ENCODE data around the gene SLC13A5. TPM values are rescaled to one million over a fixed set of nuclear protein-coding genes. Genes with fewer than 3 reads are reported as not detected.

Gene SLC13A5
- total RNA-seq, 1 experiment from 2014 or later = 0.07 TPM

DNA sequence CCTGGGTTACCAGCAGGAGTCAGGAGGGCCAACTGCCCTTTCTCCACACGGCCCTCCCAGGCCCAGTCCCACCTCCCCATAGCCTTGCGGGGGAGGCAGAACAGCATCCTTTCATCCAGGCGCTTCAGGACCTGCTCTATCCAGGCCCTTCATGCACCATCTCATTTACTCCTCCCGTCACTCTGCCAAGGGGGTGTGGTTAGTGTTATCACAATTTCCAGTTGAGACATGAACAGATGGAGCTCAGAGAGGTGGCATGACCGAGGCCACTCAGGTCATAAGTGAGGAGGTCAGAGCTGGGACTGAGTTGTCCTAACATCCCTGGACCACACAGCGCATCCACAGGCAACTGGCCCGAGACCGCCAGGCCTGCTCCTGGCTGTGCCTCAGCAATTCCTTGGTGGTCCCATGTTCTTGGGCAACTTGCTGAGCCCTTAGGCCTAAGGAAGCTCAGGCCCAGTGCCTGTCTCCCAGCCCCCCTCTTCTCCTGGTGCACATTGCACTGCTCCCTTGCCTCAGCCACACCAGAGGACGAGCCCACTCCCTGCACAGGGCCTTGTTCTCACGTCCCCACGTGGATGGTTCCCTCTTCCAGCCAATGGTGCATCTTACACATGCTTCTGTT, 37.9 kb downstream of the SLC13A5 start:
- no peaks in the 10 kb centered on the region for H3K36me3 ChIP-seq (ENCODE audit: control insufficient read depth in 1 of 2, insufficient read depth in 2 of 2, low read length in 2 of 2)

GRCh38 chr17:6674586-6674985, 38.6 kb downstream of the SLC13A5 start:
- H3K79me2 ChIP-seq (ENCODE audit: insufficient read depth, low read length) = no peaks in the 10 kb centered on the region
- intact Hi-C loops (cut with micrococcal nuclease) = no loop called here
- TF ChIP-seq, protein P1, sequence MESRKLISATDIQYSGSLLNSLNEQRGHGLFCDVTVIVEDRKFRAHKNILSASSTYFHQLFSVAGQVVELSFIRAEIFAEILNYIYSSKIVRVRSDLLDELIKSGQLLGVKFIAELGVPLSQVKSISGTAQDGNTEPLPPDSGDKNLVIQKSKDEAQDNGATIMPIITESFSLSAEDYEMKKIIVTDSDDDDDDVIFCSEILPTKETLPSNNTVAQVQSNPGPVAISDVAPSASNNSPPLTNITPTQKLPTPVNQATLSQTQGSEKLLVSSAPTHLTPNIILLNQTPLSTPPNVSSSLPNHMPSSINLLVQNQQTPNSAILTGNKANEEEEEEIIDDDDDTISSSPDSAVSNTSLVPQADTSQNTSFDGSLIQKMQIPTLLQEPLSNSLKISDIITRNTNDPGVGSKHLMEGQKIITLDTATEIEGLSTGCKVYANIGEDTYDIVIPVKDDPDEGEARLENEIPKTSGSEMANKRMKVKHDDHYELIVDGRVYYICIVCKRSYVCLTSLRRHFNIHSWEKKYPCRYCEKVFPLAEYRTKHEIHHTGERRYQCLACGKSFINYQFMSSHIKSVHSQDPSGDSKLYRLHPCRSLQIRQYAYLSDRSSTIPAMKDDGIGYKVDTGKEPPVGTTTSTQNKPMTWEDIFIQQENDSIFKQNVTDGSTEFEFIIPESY (IDR thresholded peaks at IDR 0.05; ENCODE audit: extremely low read depth, insufficient replicate concordance, low read length) = no peak
- TF ChIP-seq SRF (IDR thresholded peaks at IDR 0.05; ENCODE audit: low read depth) (no peak), ELF1 (IDR thresholded peaks at IDR 0.05; ENCODE audit: borderline replicate concordance, low read depth) (no peak), JUND (IDR thresholded peaks at IDR 0.05) (no peak), YY1 (IDR thresholded peaks at IDR 0.05; ENCODE audit: extremely low read depth, insufficient replicate concordance, low read depth, low read length) (no peak), CBX3 (IDR thresholded peaks at IDR 0.05; ENCODE audit: low read depth) (no peak), POLR2A (IDR thresholded peaks at IDR 0.05; ENCODE audit: borderline replicate concordance, extremely low read depth, insufficient read depth, insufficient read length) (no peak), EGR1 (IDR thresholded peaks at IDR 0.05; ENCODE audit: low read depth) (no peak), FOSL1 (IDR thresholded peaks at IDR 0.05; ENCODE audit: low read depth) (no peak), CEBPB (IDR thresholded peaks at IDR 0.05; ENCODE audit: low read depth) (no peak), SP1 (IDR thresholded peaks at IDR 0.05; ENCODE audit: low read depth) (no peak), POLR2AphosphoS5 (IDR thresholded peaks at IDR 0.05; ENCODE audit: low read depth, low read length) (no peak)
- TF ChIP-seq, protein P2, sequence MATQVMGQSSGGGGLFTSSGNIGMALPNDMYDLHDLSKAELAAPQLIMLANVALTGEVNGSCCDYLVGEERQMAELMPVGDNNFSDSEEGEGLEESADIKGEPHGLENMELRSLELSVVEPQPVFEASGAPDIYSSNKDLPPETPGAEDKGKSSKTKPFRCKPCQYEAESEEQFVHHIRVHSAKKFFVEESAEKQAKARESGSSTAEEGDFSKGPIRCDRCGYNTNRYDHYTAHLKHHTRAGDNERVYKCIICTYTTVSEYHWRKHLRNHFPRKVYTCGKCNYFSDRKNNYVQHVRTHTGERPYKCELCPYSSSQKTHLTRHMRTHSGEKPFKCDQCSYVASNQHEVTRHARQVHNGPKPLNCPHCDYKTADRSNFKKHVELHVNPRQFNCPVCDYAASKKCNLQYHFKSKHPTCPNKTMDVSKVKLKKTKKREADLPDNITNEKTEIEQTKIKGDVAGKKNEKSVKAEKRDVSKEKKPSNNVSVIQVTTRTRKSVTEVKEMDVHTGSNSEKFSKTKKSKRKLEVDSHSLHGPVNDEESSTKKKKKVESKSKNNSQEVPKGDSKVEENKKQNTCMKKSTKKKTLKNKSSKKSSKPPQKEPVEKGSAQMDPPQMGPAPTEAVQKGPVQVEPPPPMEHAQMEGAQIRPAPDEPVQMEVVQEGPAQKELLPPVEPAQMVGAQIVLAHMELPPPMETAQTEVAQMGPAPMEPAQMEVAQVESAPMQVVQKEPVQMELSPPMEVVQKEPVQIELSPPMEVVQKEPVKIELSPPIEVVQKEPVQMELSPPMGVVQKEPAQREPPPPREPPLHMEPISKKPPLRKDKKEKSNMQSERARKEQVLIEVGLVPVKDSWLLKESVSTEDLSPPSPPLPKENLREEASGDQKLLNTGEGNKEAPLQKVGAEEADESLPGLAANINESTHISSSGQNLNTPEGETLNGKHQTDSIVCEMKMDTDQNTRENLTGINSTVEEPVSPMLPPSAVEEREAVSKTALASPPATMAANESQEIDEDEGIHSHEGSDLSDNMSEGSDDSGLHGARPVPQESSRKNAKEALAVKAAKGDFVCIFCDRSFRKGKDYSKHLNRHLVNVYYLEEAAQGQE (IDR thresholded peaks at IDR 0.05; ENCODE audit: low read depth) = no peak
- TF ChIP-seq, protein P3, sequence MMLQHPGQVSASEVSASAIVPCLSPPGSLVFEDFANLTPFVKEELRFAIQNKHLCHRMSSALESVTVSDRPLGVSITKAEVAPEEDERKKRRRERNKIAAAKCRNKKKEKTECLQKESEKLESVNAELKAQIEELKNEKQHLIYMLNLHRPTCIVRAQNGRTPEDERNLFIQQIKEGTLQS (IDR thresholded peaks at IDR 0.05) = no peak
- TF ChIP-seq, protein P4, sequence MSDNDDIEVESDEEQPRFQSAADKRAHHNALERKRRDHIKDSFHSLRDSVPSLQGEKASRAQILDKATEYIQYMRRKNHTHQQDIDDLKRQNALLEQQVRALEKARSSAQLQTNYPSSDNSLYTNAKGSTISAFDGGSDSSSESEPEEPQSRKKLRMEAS (IDR thresholded peaks at IDR 0.05) = no peak

More for the DNA sequence above, 37.9 kb downstream of the SLC13A5 start:
- no peak overlapping the region for H3K27ac ChIP-seq (ENCODE audit: low read depth, low read length)
- H3K9me2 ChIP-seq (ENCODE audit: insufficient read depth) = no peaks in the 10 kb centered on the region
- RAD21 ChIA-PET (ENCODE audit: low non-redundant PET in 1 of 2, low total read pairs in 2 of 2, uncharacterized antibody in 2 of 2, unreplicated experiment in 2 of 2) = no interaction called here
- POLR2A ChIA-PET = no interaction called here
- no peaks in the 10 kb centered on the region for H3K27me3 ChIP-seq (ENCODE audit: insufficient read depth, low read length)
- H3K79me2 ChIP-seq (ENCODE audit: insufficient read depth, low read length) = no peaks in the 10 kb centered on the region
- intact Hi-C loops (cut with micrococcal nuclease) = no loop called here
- BruUV-seq (replicated peaks) = no TSS peak
- peaks cover 6 to 14% of the 10 kb centered on the region in 2 experiments; a peak in 3 of 4 replicates for H3K4me1 ChIP-seq (ENCODE audit: control insufficient read depth in 1 of 2, insufficient read depth in 2 of 2, low read length in 2 of 2)
- H2AFZ ChIP-seq (ENCODE audit: low read depth, low read length, poor library complexity, severe bottlenecking) = no peak overlapping the region
- DNase-seq (ENCODE audit: low read depth, low spot score) (no peak), ATAC-seq (no peak)
- CTCF ChIA-PET = no interaction called here
- no peak overlapping the region for H3K4me2 ChIP-seq (ENCODE audit: low read length)
- no peaks in the 10 kb centered on the region for H4K20me1 ChIP-seq (ENCODE audit: insufficient read depth)
- no peak for TF ChIP-seq TCF7L2 (IDR thresholded peaks at IDR 0.05; ENCODE audit: borderline replicate concordance, extremely low read depth, insufficient read depth, insufficient read length)
- H3K9me3 ChIP-seq (ENCODE audit: control insufficient read depth in 1 of 2, insufficient read depth in 1 of 2, low read depth in 1 of 2, low read length in 2 of 2) = no peaks in the 10 kb centered on the region
- H3K9ac ChIP-seq (ENCODE audit: low read length) = no peak overlapping the region
- H3K4me3 ChIP-seq (replicated peaks in 1 of 2; ENCODE audit: low read depth in 1 of 2, low read length in 2 of 2) = no peak overlapping the region

More at GRCh38 chr17:6674586-6674985, 38.6 kb downstream of the SLC13A5 start:
- H3K4me1 ChIP-seq (ENCODE audit: control insufficient read depth in 1 of 2, insufficient read depth in 2 of 2, low read length in 2 of 2) = peaks cover 12 to 21% of the 10 kb centered on the region in 2 experiments
- H3K9me3 ChIP-seq (ENCODE audit: control insufficient read depth in 1 of 2, insufficient read depth in 1 of 2, low read depth in 1 of 2, low read length in 2 of 2) = no peaks in the 10 kb centered on the region
- no peaks in the 10 kb centered on the region for H3K9me2 ChIP-seq (ENCODE audit: insufficient read depth)
- no peak overlapping the region for H3K27ac ChIP-seq (ENCODE audit: low read depth, low read length)
- H3K27me3 ChIP-seq (ENCODE audit: insufficient read depth, low read length) = no peaks in the 10 kb centered on the region
- H3K36me3 ChIP-seq (ENCODE audit: control insufficient read depth in 1 of 2, insufficient read depth in 2 of 2, low read length in 2 of 2) = no peaks in the 10 kb centered on the region
- no peak overlapping the region for H2AFZ ChIP-seq (ENCODE audit: low read depth, low read length, poor library complexity, severe bottlenecking)
- ATAC-seq = no peak
- ChIA-PET CTCF (no interaction called here), RAD21 (ENCODE audit: low non-redundant PET in 1 of 2, low total read pairs in 2 of 2, uncharacterized antibody in 2 of 2, unreplicated experiment in 2 of 2) (no interaction called here), POLR2A (no interaction called here)
- H3K9ac ChIP-seq (ENCODE audit: low read length) = no peak overlapping the region
- no peak overlapping the region for H3K4me2 ChIP-seq (ENCODE audit: low read length)
- BruUV-seq (replicated peaks) = no TSS peak
- no peaks in the 10 kb centered on the region for H4K20me1 ChIP-seq (ENCODE audit: insufficient read depth)
- no peak overlapping the region for H3K4me3 ChIP-seq (replicated peaks in 1 of 2; ENCODE audit: low read depth in 1 of 2, low read length in 2 of 2)
- no peak for DNase-seq (ENCODE audit: low read depth, low spot score)
